NCI-H2196 treated with DMSO at 0.1 percent for 48 hours (cell line): ENCODE data around the gene FAM184B.
A peak's percentile ranks its signal among the peaks of the same experiment; 100 is the strongest.

Experiments
- DNase-seq: peaks from one replicate; lab custom pipeline; 2025; ENCODE audit not compliant: unreplicated experiment; lab: John Stamatoyannopoulos, UW

The FAM184B gene

DNA sequence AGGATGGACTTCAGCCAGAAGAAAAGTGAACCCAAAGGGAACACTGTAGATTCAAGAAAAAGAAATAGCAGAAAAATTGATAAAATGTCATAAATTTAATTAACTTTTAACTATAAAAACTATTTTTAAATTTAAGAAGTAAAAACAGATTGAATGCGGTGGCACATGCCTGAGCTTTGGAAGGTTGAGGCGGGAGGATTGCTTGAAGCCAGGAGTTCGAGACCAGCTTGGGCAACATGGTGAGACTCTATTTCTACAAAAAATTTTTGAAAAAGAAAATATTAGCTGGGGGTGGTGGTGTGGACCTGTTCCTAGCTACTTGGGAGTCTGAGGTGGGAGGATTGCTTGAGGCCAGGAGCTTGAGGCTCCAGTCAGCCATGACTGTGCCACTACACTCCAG, 3.0 kb downstream of the FAM184B start:
- no peak for DNase-seq

- DNase-seq, result no peak
Observed at GRCh38 chr4:17773135-17773698, 8.2 kb downstream of the FAM184B start.

- peak; percentile 46 for DNase-seq
Observed at GRCh38 chr4:17771284-17771908, 10.0 kb downstream of the FAM184B start.

DNA sequence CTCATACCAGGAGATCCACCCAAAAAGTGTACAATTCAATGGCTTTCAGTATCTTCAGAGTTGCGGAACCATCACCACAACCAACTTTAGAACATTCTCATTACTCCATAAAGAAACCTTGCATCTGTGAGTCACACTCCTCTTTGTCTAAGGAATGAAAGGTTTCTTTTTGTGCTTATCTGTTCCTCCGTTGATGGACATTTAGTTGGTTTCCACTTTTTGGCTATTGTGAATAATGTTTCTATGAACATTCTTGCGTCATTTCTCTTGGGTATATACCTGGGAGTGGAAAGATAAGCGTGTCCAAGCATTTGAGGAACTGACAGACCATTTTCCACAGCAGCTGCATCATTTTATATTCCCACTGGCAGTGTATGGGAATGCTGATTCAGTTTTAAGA, 10.6 kb downstream of the FAM184B start:
- no peak for DNase-seq

DNA sequence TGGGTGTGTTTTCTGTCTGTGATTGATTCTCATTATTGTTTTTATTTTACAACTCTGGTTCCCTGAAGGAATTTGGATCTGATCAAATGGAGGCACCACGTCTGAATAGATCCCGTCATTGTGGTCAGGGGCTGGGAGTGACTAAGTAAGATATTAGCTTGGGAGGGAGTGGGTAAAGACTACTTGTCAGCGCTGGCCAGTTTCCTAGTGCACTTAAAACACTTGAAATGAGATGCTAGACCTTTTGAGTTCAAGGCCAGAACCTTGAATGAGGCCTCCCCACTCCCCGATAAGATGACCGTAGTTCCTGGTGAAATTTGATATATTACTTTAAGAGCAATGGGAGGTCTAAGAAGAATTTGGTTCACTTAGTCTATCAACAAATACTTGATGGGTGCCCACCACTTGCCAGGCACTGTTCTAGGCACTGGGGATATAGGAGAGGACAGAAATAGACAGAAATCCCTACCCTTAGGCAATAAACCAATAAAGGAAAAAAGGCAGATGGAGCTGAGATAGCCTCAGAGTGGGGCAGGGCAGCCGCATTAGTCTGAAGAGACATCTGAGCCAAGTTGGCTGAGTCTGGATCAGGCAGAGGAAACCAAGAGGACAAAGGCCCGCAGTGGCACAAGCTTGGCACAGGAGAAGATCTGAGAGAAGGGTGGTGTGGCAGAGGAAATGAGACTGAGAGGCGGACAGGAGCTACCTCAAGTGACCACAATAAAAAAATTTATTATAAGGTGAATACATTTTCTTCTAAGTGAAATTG, 11.8 kb downstream of the FAM184B start:
- no peak for DNase-seq

GRCh38 chr4:17766826-17767458, 14.5 kb downstream of the FAM184B start:
- no peak for DNase-seq

- no peak for DNase-seq
Observed at GRCh38 chr4:17765514-17766286, 15.7 kb downstream of the FAM184B start.

DNA sequence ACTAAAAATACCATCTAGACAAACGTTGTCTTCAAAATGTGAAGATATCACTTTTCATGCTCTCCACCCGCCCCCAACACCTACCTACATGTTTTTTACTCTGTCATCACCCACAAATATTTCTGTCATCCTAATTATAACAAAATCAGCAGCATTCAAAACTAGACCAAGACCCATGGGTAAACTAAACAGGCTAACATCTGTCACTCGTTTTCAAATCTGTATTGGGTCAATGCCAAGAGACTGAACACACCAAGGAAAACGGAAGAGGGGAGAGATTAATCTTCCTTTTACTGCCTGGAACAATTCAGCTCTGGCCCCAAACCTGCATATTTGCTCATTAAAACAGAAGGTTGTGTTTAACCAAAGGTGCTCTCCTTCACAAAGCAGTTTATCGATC, 17.5 kb downstream of the FAM184B start:
- DNase-seq, result no peak

GRCh38 chr4:17763416-17763815, 18.0 kb downstream of the FAM184B start:
- DNase-seq, result no peak

DNA sequence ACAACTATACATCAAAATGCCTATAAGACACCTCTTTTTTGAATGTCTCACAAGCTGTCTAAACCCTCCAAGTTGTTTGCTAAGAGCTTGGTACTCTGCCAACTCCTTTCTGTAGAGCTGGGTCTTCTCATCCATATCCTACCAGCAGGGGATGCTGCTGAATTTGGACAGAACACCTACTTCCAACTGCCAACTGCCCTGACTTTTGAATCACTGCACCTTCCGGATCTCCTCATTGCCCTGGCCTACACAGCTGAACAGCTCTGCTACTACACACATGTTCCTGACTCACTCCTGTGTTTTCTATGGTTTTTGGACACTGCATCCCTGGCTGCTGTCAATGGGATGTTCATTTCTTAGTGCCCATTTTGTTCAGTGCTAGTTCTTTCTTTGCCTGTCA, 18.7 kb downstream of the FAM184B start:
- no peak for DNase-seq

DNA sequence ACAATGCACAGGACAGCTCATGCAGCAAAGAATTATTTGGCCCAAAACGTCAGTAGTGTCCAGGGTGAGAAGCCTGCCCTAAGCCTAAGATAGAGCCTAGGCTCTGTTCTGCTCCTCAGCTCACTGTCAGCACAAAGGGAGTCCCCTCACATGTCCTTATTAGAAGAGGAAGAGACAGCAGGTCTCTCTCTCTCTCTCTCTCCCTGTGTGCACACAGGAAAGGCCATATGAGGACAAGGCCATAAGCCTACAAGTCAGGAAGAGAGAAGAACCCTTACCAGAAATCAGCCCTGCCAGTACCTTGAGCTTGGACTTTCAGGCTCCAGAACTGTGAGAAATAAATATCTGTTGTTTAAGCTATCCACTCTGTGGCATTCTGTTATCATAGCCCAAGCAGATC, 20.4 kb downstream of the FAM184B start:
- DNase-seq, result no peak

DNA sequence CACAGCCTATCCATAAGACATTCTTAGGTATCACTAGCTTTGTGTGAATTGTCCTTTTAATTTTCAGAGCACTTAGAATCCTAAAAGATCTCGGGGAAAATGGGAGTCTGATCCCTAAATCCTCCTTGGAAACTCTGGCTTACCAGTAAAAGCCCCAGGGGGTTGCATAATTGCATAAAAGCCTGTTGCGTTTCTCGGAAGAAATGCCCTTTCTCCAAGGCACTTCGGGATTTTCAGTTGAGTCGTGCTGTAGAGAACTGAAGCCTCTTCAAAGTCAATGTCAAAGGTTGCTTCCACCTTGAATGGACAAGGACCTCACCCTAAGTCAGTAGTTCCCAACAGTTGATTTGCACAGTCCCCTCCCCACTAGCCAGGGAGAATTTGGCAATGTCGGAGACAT, 20.8 kb downstream of the FAM184B start:
- DNase-seq, result no peak

DNA sequence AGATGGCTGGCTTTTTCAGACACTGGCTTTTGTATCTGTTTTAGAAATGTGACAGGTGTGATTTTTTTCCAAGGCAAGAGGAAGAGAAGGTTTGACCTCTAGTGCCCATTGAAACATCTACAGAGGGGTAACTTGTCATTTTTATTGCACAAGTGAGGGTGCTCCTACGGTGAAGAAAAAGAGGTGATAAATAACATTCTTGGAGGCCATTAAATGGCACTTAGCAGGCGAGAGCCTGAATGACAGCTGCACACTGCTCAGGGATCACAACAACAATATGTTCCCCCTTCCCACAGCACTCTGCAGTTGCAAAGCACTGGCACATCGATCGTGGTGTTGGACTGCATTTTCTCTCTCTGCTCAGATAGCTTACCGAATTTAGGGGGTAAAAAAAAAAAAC, 22.9 kb downstream of the FAM184B start:
- no peak for DNase-seq

GRCh38 chr4:17757621-17758020, 23.8 kb downstream of the FAM184B start:
- no peak for DNase-seq

GRCh38 chr4:17753646-17754045, 27.8 kb downstream of the FAM184B start:
- DNase-seq, result no peak

DNA sequence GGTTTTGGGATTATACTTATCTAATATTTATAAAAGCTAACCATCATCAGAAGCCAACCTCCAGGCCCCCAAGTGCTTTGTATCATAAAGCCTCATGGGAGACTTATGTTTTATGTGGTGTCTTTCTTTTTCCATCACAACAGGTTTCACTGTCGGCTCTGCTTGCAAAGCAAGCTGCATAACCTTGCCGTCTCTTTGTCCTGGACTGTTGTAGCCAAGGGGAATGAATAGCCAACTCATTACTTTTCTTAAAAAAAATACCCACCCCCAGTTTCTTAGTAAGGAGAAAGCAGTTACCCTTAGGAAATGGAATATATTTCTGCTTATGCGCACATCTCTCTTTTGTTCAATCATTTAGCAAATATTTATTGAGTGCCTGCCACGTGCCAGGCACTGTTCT, 40.7 kb downstream of the FAM184B start:
- DNase-seq, result no peak

DNA sequence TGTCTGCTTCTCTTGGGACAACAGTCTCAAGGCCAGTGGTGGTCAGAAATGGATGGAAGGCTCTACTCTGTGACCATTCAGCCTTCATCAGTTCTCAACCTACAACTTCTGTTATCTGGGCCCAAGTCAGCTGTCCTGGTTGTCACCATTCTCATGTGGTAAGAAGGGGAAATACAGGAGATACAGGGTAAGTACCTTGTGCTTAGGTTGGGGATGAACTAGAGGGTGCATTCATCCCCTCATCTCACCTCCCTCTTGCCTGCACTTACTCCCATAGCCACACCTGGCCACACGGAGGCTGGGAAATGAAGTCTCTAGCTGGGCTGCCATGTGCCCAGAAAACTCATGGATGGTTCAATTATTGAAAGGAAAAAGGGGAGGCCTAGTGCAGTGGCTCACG, 44.9 kb downstream of the FAM184B start:
- no peak for DNase-seq

DNA sequence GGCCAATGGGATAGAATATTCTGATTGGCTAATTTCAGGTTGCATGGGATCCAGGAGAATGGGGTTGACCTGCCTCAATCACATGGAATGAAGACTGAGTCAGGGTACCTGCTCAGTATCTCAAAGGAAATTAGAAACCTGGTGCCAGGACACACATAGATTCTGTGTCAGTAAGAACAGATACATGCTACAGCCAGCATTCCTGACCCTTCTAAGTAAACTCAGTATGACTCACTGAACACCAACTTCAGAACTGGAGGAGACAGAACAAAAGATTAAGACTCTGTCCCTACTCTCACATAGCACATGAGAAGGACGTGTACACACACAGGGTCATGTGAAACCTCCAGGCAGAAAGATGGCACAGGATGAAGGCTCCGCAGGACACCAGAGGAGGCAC, 54.5 kb downstream of the FAM184B start:
- DNase-seq, result no peak

- no peak for DNase-seq
Observed at GRCh38 chr4:17723648-17724047, 57.8 kb downstream of the FAM184B start.

- no peak for DNase-seq
Observed at GRCh38 chr4:17722356-17722700, 59.1 kb downstream of the FAM184B start.
